ENCODE results near the gene SIN3B. TPM values are rescaled to one million over a fixed set of nuclear protein-coding genes. Genes with fewer than 3 reads are reported as not detected.
A peak's percentile ranks its signal among the peaks of the same experiment; 100 is the strongest.
"Not testable (repeated sequence)": the region's sequence is repeated elsewhere in the genome, so short reads cannot be mapped to it uniquely, and the experiment has no call there.

SIN3B gene
- polyA plus RNA-seq, 4 donors = 9.7 to 38.1 (median 15.4) TPM

GRCh38 chr19:16874978-16875299 lies 45.7 kb downstream of the SIN3B start:
- not testable (repeated sequence) for FAIRE-seq; H3K27ac ChIP-seq (ENCODE audit: low read depth in 1 of 3, low read length in 2 of 3)
- H3K36me3 ChIP-seq (ENCODE audit: control insufficient read depth in 3 of 3, insufficient read depth in 2 of 3, low read depth in 1 of 3, low read length in 3 of 3) = peaks cover 19 to 75% (median 23%) of the 10 kb centered on the region in 3 donors

GRCh38 chr19:16875584-16876555 lies 46.7 kb downstream of the SIN3B start:
- Histone ChIP-seq H3K4me1 (ENCODE audit: control insufficient read depth in 3 of 3, insufficient read depth in 2 of 3, low read depth in 1 of 3, low read length in 2 of 3) (no peaks in the 10 kb centered on the region), H3K27ac (ENCODE audit: low read depth in 1 of 3, low read length in 2 of 3) (peak overlapping the region in 1 of 3 donors; percentile 24), H3K4me3 (ENCODE audit: low read depth in 1 of 3, low read length in 3 of 3) (no peak overlapping the region), H3K9me3 (ENCODE audit: control insufficient read depth in 2 of 2, insufficient read depth in 1 of 2, low read depth in 1 of 2, low read length in 1 of 2) (peaks cover under 1 to 14% of the 10 kb centered on the region in 2 donors), H3K27me3 (ENCODE audit: control insufficient read depth in 3 of 3, insufficient read depth in 3 of 3, low read length in 3 of 3) (no peaks in the 10 kb centered on the region), H3K36me3 (ENCODE audit: control insufficient read depth in 3 of 3, insufficient read depth in 2 of 3, low read depth in 1 of 3, low read length in 3 of 3) (peaks cover 19 to 77% (median 23%) of the 10 kb centered on the region in 3 donors)
- WGBS, 3 donors = 92 to 95% (median 95%) methylated on average over 31 to 39 of the region's 39 CpGs
- DNase-seq (no peak), FAIRE-seq (no peak)

More at GRCh38 chr19:16874978-16875299, 45.7 kb downstream of the SIN3B start:
- H3K9me3 ChIP-seq (ENCODE audit: control insufficient read depth in 2 of 2, insufficient read depth in 1 of 2, low read depth in 1 of 2, low read length in 1 of 2); H3K27me3 ChIP-seq (ENCODE audit: control insufficient read depth in 3 of 3, insufficient read depth in 3 of 3, low read length in 3 of 3); DNase-seq; H3K4me1 ChIP-seq (ENCODE audit: control insufficient read depth in 3 of 3, insufficient read depth in 2 of 3, low read depth in 1 of 3, low read length in 2 of 3); H3K4me3 ChIP-seq (ENCODE audit: low read depth in 1 of 3, low read length in 3 of 3): not testable (repeated sequence)

GRCh38 chr19:16876904-16877361 lies 47.7 kb downstream of the SIN3B start:
- DNase-seq (no peak), FAIRE-seq (no peak)
- 66 to 88% (median 81%) methylated on average over 12 of the region's 12 CpGs for WGBS, 3 donors
- Histone ChIP-seq H3K27ac (ENCODE audit: low read depth in 1 of 3, low read length in 2 of 3) (peak overlapping the region in 1 of 3 donors; percentile 20), H3K27me3 (ENCODE audit: control insufficient read depth in 3 of 3, insufficient read depth in 3 of 3, low read length in 3 of 3) (no peaks in the 10 kb centered on the region), H3K4me1 (ENCODE audit: control insufficient read depth in 3 of 3, insufficient read depth in 2 of 3, low read depth in 1 of 3, low read length in 2 of 3) (no peaks in the 10 kb centered on the region), H3K9me3 (ENCODE audit: control insufficient read depth in 2 of 2, insufficient read depth in 1 of 2, low read depth in 1 of 2, low read length in 1 of 2) (peaks cover 2 to 24% of the 10 kb centered on the region in 2 donors), H3K36me3 (ENCODE audit: control insufficient read depth in 3 of 3, insufficient read depth in 2 of 3, low read depth in 1 of 3, low read length in 3 of 3) (peaks cover 16 to 73% (median 19%) of the 10 kb centered on the region in 3 donors), H3K4me3 (ENCODE audit: low read depth in 1 of 3, low read length in 3 of 3) (no peak overlapping the region)

- WGBS, 3 donors = 88 to 91% (median 89%) methylated on average over 11 of the region's 11 CpGs
- Histone ChIP-seq H3K4me1 (ENCODE audit: control insufficient read depth in 3 of 3, insufficient read depth in 2 of 3, low read depth in 1 of 3, low read length in 2 of 3) (no peaks in the 10 kb centered on the region), H3K36me3 (ENCODE audit: control insufficient read depth in 3 of 3, insufficient read depth in 2 of 3, low read depth in 1 of 3, low read length in 3 of 3) (peaks cover 16 to 72% (median 16%) of the 10 kb centered on the region in 3 donors), H3K4me3 (ENCODE audit: low read depth in 1 of 3, low read length in 3 of 3) (no peak overlapping the region), H3K27ac (ENCODE audit: low read depth in 1 of 3, low read length in 2 of 3) (peak overlapping the region in 1 of 3 donors; percentile 57), H3K9me3 (ENCODE audit: control insufficient read depth in 2 of 2, insufficient read depth in 1 of 2, low read depth in 1 of 2, low read length in 1 of 2) (peaks cover 2 to 31% of the 10 kb centered on the region in 2 donors), H3K27me3 (ENCODE audit: control insufficient read depth in 3 of 3, insufficient read depth in 3 of 3, low read length in 3 of 3) (no peaks in the 10 kb centered on the region)
- FAIRE-seq (no peak), DNase-seq (no peak)
These were observed 48.4 kb downstream of the SIN3B start for GRCh38 chr19:16877581-16877980.

- Histone ChIP-seq H3K4me1 (ENCODE audit: control insufficient read depth in 3 of 3, insufficient read depth in 2 of 3, low read depth in 1 of 3, low read length in 2 of 3) (no peaks in the 10 kb centered on the region), H3K36me3 (ENCODE audit: control insufficient read depth in 3 of 3, insufficient read depth in 2 of 3, low read depth in 1 of 3, low read length in 3 of 3) (peaks cover 12 to 64% (median 16%) of the 10 kb centered on the region in 3 donors), H3K27ac (ENCODE audit: low read depth in 1 of 3, low read length in 2 of 3) (no peak overlapping the region), H3K4me3 (ENCODE audit: low read depth in 1 of 3, low read length in 3 of 3) (no peak overlapping the region), H3K9me3 (ENCODE audit: control insufficient read depth in 2 of 2, insufficient read depth in 1 of 2, low read depth in 1 of 2, low read length in 1 of 2) (peaks cover 2 to 38% of the 10 kb centered on the region in 2 donors), H3K27me3 (ENCODE audit: control insufficient read depth in 3 of 3, insufficient read depth in 3 of 3, low read length in 3 of 3) (no peaks in the 10 kb centered on the region)
- no peak for FAIRE-seq
- DNase-seq = no peak
- WGBS, 3 donors = 96 to 97% (median 97%) methylated on average over 54 to 55 of the region's 55 CpGs
These were observed 49.2 kb downstream of the SIN3B start for GRCh38 chr19:16878181-16878965.

GRCh38 chr19:16880884-16881554 lies 51.8 kb downstream of the SIN3B start:
- Histone ChIP-seq H3K36me3 (ENCODE audit: control insufficient read depth in 3 of 3, insufficient read depth in 2 of 3, low read depth in 1 of 3, low read length in 3 of 3) (peaks cover 12 to 51% (median 16%) of the 10 kb centered on the region in 3 donors), H3K27ac (ENCODE audit: low read depth in 1 of 3, low read length in 2 of 3) (no peak overlapping the region), H3K4me1 (ENCODE audit: control insufficient read depth in 3 of 3, insufficient read depth in 2 of 3, low read depth in 1 of 3, low read length in 2 of 3) (no peaks in the 10 kb centered on the region), H3K9me3 (ENCODE audit: control insufficient read depth in 2 of 2, insufficient read depth in 1 of 2, low read depth in 1 of 2, low read length in 1 of 2) (peaks cover 2 to 37% of the 10 kb centered on the region in 2 donors), H3K27me3 (ENCODE audit: control insufficient read depth in 3 of 3, insufficient read depth in 3 of 3, low read length in 3 of 3) (no peaks in the 10 kb centered on the region), H3K4me3 (ENCODE audit: low read depth in 1 of 3, low read length in 3 of 3) (no peak overlapping the region)
- 88 to 97% (median 89%) methylated on average over 8 of the region's 8 CpGs for WGBS, 3 donors
- no peak for DNase-seq
- no peak for FAIRE-seq

- peaks cover 2 to 37% of the 10 kb centered on the region in 2 donors for H3K9me3 ChIP-seq (ENCODE audit: control insufficient read depth in 2 of 2, insufficient read depth in 1 of 2, low read depth in 1 of 2, low read length in 1 of 2)
- FAIRE-seq (no peak), DNase-seq (no peak)
- 86 to 94% (median 89%) methylated on average over 3 of the region's 3 CpGs for WGBS, 3 donors
- no peaks in the 10 kb centered on the region for H3K4me1 ChIP-seq (ENCODE audit: control insufficient read depth in 3 of 3, insufficient read depth in 2 of 3, low read depth in 1 of 3, low read length in 2 of 3)
- no peak overlapping the region for H3K27ac ChIP-seq (ENCODE audit: low read depth in 1 of 3, low read length in 2 of 3)
- no peaks in the 10 kb centered on the region for H3K27me3 ChIP-seq (ENCODE audit: control insufficient read depth in 3 of 3, insufficient read depth in 3 of 3, low read length in 3 of 3)
- no peak overlapping the region for H3K4me3 ChIP-seq (ENCODE audit: low read depth in 1 of 3, low read length in 3 of 3)
- peaks cover 8 to 40% (median 15%) of the 10 kb centered on the region in 3 donors for H3K36me3 ChIP-seq (ENCODE audit: control insufficient read depth in 3 of 3, insufficient read depth in 2 of 3, low read depth in 1 of 3, low read length in 3 of 3)
These were observed 52.9 kb downstream of the SIN3B start for GRCh38 chr19:16882146-16882545.

- WGBS, 3 donors = 61 to 73% (median 73%) methylated on average over 3 of the region's 3 CpGs
- H3K4me1 ChIP-seq (ENCODE audit: control insufficient read depth in 3 of 3, insufficient read depth in 2 of 3, low read depth in 1 of 3, low read length in 2 of 3) = no peaks in the 10 kb centered on the region
- H3K27ac ChIP-seq (ENCODE audit: low read depth in 1 of 3, low read length in 2 of 3) = no peak overlapping the region
- peaks cover 2 to 37% of the 10 kb centered on the region in 2 donors for H3K9me3 ChIP-seq (ENCODE audit: control insufficient read depth in 2 of 2, insufficient read depth in 1 of 2, low read depth in 1 of 2, low read length in 1 of 2)
- FAIRE-seq = no peak
- no peaks in the 10 kb centered on the region for H3K27me3 ChIP-seq (ENCODE audit: control insufficient read depth in 3 of 3, insufficient read depth in 3 of 3, low read length in 3 of 3)
- no peak overlapping the region for H3K4me3 ChIP-seq (ENCODE audit: low read depth in 1 of 3, low read length in 3 of 3)
- H3K36me3 ChIP-seq (ENCODE audit: control insufficient read depth in 3 of 3, insufficient read depth in 2 of 3, low read depth in 1 of 3, low read length in 3 of 3) = peaks cover 4 to 26% (median 11%) of the 10 kb centered on the region in 3 donors
- DNase-seq = no peak
These were observed 54.3 kb downstream of the SIN3B start for GRCh38 chr19:16883522-16883921.

Measured in small intestine (tissue), 7 donors.